Transverse colon (tissue), 4 donors: ENCODE measurements around the gene ADAMTS16. TPM values are rescaled to one million over a fixed set of nuclear protein-coding genes. Genes with fewer than 3 reads are reported as not detected.

Experiments
- DNase-seq: peaks from one replicate; pipeline ENCODE4 v3.0.0-alpha.2; 2019
- H3K27ac ChIP-seq, 4 donors: fragments of 200-600 bp; sonication (generic); 2 replicates each; pipeline ENCODE4 v1.5.1; 2016 to 2018; ENCODE audit warnings: inconsistent platforms in 4 of 4
- H3K27me3 ChIP-seq: fragments of 200-600 bp; sonication (generic); 2 replicates; pipeline ENCODE4 v1.5.1; 2017; ENCODE audit warnings: inconsistent platforms
- H3K36me3 ChIP-seq, 4 donors: fragments of 200-600 bp; sonication (generic); 2 replicates each; pipeline ENCODE4 v1.5.1; 2017 to 2019; ENCODE audit warnings: inconsistent platforms in 4 of 4
- H3K4me1 ChIP-seq, 4 donors: fragments of 200-600 bp; sonication (generic); 2 replicates each; pipeline ENCODE4 v1.5.1; 2017 to 2020; ENCODE audit warnings: inconsistent platforms in 4 of 4
- H3K4me3 ChIP-seq, 4 donors: fragments of 200-600 bp; sonication (generic); 1 replicate in 1 of 4; 2 replicates in 3 of 4; pipeline versions ENCODE4 v1.5.1 to v1.6.1; 2017 to 2019; ENCODE audit warnings: inconsistent platforms in 4 of 4
- H3K9me3 ChIP-seq, 2 donors: fragments of 200-600 bp; sonication (generic); 2 replicates each; pipeline ENCODE4 v1.5.1; 2017 to 2019; ENCODE audit warnings: inconsistent platforms in 2 of 2
- EP300 ChIP-seq: sonication (generic); formaldehyde crosslinking; IDR thresholded peaks from one replicate; pipeline ENCODE4 v1.6.1; 2017; ENCODE audit warnings: antibody characterized with exemption, low read depth
- POLR2A ChIP-seq: fragments of 450-650 bp; IDR thresholded peaks from one replicate; pipeline ENCODE4 v1.6.1; 2016; ENCODE audit warnings: antibody characterized with exemption, mild to moderate bottlenecking, moderate library complexity
- POLR2AphosphoS5 ChIP-seq, 3 donors: sonication (generic); formaldehyde crosslinking; IDR thresholded peaks; one replicate each; pipeline ENCODE4 v1.6.1; 2016; ENCODE audit warnings: antibody characterized with exemption in 3 of 3
- WGBS, 2 donors: methylation state at CpG; one replicate each; pipeline ENCODE4 v1.1.5; 2018; ENCODE audit warnings: low coverage in 1 of 2; 5-methylcytosine and 5-hydroxymethylcytosine counted together
- in situ Hi-C, 4 donors: fragments of 200-750 bp; cut with MboI; loops; one replicate each; pipeline versions ENCODE4 v1.15.0 to v1.15.1; 2017; ENCODE audit warnings: low sequenced_read_pairs in 3 of 4, low pct_ligation_motif_present in 1 of 4, low pct_unique_long_range_greater_than_20kb in 1 of 4
- intact Hi-C: fragments of 100-400 bp; cut with DNase I; formaldehyde crosslinking; loops from one replicate; pipeline ENCODE4 v1.15.1; 2023; ENCODE audit warnings: low total_unique reads
- small RNA-seq, 4 donors: library from RNA; depleted of rRNA; stranded (forward); fragments of <200 nt; gene quantifications; one replicate each; pipeline ENCODE3, GENCODE V24; 2016
- total RNA-seq, 4 donors: library from RNA; depleted of rRNA; stranded (reverse); fragments of >200 nt; gene quantifications; one replicate each; pipeline ENCODE4 v1.1.0, GENCODE V29; 2016
- TF ChIP-seq, protein P1 (sequence below), 5 experiments: fragments of 200-600 bp in 3 of 5; fragments of 450-650 bp in 2 of 5; sonication (generic) in 3 of 5; IDR thresholded peaks; 1 replicate in 2 of 5; 2 replicates in 3 of 5; pipeline ENCODE4 v1.5.1; 2016 to 2017; ENCODE audit warnings: antibody characterized with exemption in 5 of 5, inconsistent platforms in 3 of 5, mild to moderate bottlenecking in 2 of 5, moderate library complexity in 1 of 5

ADAMTS16 gene
- total RNA-seq, 4 donors from 2014 or later = 0.68 to 4.4 TPM; not detected in 2

DNA sequence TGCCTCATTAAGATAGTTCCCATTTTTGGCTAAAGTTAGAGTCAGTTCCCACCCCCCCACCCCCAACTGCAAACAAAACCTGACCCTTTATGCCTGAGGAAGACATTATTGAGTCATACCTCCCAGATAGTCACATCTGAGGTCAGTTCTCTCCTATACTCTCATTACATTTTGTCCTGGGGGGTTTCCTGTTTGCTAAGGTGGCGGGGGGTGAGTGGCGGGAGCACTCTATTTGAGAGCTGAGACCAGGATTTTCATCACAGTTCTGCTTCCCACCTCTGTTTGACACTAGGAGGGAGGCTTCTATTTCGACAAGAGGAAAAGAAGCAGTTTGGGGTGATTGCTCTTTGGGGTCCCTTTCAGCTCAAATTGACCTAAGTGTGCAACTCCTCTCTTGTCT lies 222.9 kb downstream of the ADAMTS16 start:
- Histone ChIP-seq H3K27me3 (no peaks in the 10 kb centered on the region), H3K27ac (no peak overlapping the region), H3K4me3 (no peak overlapping the region), H3K36me3 (no peaks in the 10 kb centered on the region), H3K9me3 (no peaks in the 10 kb centered on the region), H3K4me1 (peaks cover 0 to 3% (median 0%) of the 10 kb centered on the region in 4 donors)
- WGBS, 2 donors = 92% methylated on average over 3 of the region's 3 CpGs; no CpG with 5 or more reads in 1 of the 2 donors
- intact Hi-C loops (no loop called here), in situ Hi-C loops (no loop called here)
- DNase-seq = no peak
- TF ChIP-seq EP300 = no peak
- TF ChIP-seq, protein P1, sequence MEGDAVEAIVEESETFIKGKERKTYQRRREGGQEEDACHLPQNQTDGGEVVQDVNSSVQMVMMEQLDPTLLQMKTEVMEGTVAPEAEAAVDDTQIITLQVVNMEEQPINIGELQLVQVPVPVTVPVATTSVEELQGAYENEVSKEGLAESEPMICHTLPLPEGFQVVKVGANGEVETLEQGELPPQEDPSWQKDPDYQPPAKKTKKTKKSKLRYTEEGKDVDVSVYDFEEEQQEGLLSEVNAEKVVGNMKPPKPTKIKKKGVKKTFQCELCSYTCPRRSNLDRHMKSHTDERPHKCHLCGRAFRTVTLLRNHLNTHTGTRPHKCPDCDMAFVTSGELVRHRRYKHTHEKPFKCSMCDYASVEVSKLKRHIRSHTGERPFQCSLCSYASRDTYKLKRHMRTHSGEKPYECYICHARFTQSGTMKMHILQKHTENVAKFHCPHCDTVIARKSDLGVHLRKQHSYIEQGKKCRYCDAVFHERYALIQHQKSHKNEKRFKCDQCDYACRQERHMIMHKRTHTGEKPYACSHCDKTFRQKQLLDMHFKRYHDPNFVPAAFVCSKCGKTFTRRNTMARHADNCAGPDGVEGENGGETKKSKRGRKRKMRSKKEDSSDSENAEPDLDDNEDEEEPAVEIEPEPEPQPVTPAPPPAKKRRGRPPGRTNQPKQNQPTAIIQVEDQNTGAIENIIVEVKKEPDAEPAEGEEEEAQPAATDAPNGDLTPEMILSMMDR (IDR thresholded peaks at IDR 0.05) = no peak
- no peak for TF ChIP-seq POLR2A
- no peak for TF ChIP-seq POLR2AphosphoS5 (IDR thresholded peaks at IDR 0.05)

DNA sequence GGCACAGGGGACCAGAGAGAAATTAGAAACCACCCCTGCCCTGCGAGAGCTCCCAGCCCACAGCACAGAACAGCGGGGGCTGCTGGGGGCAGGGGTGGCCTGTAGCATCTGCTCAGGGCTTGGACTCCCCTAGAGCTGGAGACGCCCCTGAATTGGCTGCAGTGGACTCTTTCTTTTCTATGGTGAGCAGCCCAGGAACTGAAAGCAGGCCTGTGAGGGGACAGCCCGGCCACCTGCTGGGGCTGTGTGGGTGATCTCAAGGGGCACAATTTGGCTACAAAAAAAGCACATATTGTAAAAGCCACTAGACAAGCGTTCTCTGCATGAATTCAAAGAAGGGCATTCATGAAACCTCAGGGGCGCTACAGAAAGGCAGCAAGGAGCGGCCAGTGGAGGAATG lies 224.8 kb downstream of the ADAMTS16 start:
- H3K4me1 ChIP-seq = peaks cover 0 to 3% (median 0%) of the 10 kb centered on the region in 4 donors
- DNase-seq = no peak
- intact Hi-C loops = no loop called here
- no peak overlapping the region for H3K4me3 ChIP-seq
- no peaks in the 10 kb centered on the region for H3K36me3 ChIP-seq
- H3K9me3 ChIP-seq = no peaks in the 10 kb centered on the region
- 85% methylated on average over 7 of the region's 7 CpGs; no CpG with 5 or more reads in 1 of the 2 donors for WGBS, 2 donors
- in situ Hi-C loops = no loop called here
- TF ChIP-seq EP300 = no peak
- TF ChIP-seq POLR2A = no peak
- TF ChIP-seq, protein P1 (IDR thresholded peaks at IDR 0.05) = no peak
- TF ChIP-seq POLR2AphosphoS5 (IDR thresholded peaks at IDR 0.05) = no peak
- H3K27me3 ChIP-seq = no peaks in the 10 kb centered on the region
- no peak overlapping the region for H3K27ac ChIP-seq

DNA sequence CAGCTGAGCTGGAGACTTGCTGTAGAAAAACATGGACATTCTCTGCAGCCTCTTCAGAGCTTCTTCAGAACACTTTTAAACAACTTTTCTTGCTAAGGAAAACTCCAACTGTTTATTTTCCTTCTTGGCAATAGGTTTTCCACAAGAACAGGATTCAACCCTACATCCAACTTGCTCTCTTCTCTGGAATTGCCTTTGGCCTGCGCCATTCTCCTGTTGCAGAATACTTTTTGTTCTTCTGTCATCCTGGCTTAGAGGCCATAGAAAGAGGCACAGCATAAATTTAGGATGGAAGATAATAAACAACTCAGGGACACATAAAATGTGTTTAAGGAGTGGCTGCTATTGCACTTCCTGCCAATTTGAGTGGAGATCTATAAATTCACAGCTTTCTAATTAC lies 227.6 kb downstream of the ADAMTS16 start:
- DNase-seq = no peak
- no peak for TF ChIP-seq POLR2AphosphoS5 (IDR thresholded peaks at IDR 0.05)
- no peak for TF ChIP-seq EP300
- TF ChIP-seq POLR2A = no peak
- TF ChIP-seq, protein P1 (IDR thresholded peaks at IDR 0.05) = no peak
- Histone ChIP-seq H3K9me3 (no peaks in the 10 kb centered on the region), H3K36me3 (no peaks in the 10 kb centered on the region), H3K27me3 (no peaks in the 10 kb centered on the region), H3K4me1 (peaks cover 0 to 3% (median 0%) of the 10 kb centered on the region in 4 donors), H3K27ac (no peak overlapping the region), H3K4me3 (no peak overlapping the region)
- in situ Hi-C loops = no loop called here
- intact Hi-C loops = no loop called here
- 75 to 95% methylated on average over 1 of the region's 1 CpG for WGBS, 2 donors

DNA sequence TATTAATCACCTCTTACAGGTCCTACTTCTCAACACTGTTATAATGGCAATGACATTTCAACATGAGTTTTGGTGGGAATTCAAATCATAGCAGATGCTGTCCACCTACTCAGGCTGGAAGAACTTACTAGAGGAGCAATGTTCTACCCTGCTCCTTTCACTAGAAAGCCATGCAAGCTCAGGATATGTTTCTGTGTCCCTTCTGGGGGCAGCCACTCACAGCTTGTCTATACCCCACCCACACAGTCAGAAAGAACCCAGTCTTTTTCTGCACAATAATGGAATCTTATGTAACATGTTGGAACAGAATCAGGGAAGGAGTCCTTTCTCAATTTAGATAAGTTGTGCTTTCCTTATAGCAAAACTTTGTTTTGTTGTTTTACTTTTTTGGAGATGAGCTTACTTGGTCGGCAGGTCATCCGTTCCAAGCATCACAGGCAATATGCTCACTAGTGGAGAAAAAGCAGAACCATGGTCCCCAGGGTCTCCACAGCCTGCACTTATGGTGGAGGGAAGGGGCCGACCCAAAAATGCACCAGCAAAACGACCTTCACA lies 229.0 kb downstream of the ADAMTS16 start:
- Histone ChIP-seq H3K9me3 (no peaks in the 10 kb centered on the region), H3K36me3 (no peaks in the 10 kb centered on the region), H3K27me3 (no peaks in the 10 kb centered on the region), H3K27ac (no peak overlapping the region), H3K4me3 (no peak overlapping the region), H3K4me1 (peaks cover 0 to 3% (median 0%) of the 10 kb centered on the region in 4 donors)
- in situ Hi-C loops (no loop called here), intact Hi-C loops (no loop called here)
- DNase-seq = no peak
- 40 to 80% methylated on average over 2 to 4 of the region's 4 CpGs for WGBS, 2 donors
- TF ChIP-seq POLR2AphosphoS5 (IDR thresholded peaks at IDR 0.05) (no peak), POLR2A (no peak)
- TF ChIP-seq, protein P1 (IDR thresholded peaks at IDR 0.05) = no peak

Small RNA genes within 50 kb of the gene (small RNA-seq; reads per million reads assigned to genes)
- 0 reads per million in 4 donors for gene RN7SKP73
